Stomach (tissue), 4 donors: ENCODE data around the gene PTPN4.

Experiments
- EP300 ChIP-seq: sonication (generic); formaldehyde crosslinking; IDR thresholded peaks from one replicate; pipeline ENCODE4 v1.6.1; 2017; ENCODE audit warnings: antibody characterized with exemption
- POLR2A ChIP-seq, 4 donors: fragments of 450-650 bp; IDR thresholded peaks; one replicate each; pipeline ENCODE4 v1.6.1; 2016; ENCODE audit warnings: antibody characterized with exemption in 4 of 4, control low read depth in 2 of 4, mild to moderate bottlenecking in 1 of 4, moderate library complexity in 1 of 4
- POLR2AphosphoS5 ChIP-seq, 3 donors: sonication (generic); formaldehyde crosslinking; IDR thresholded peaks; one replicate each; pipeline ENCODE4 v1.6.1; 2016; ENCODE audit warnings: antibody characterized with exemption in 3 of 3
- TF ChIP-seq, protein P1 (sequence below), 7 experiments: fragments of 450-650 bp in 4 of 7; fragments of 200-600 bp in 3 of 7; sonication (generic) in 3 of 7; IDR thresholded peaks; one replicate each; pipeline ENCODE4 v1.5.1; 2016 to 2019; ENCODE audit warnings: antibody characterized with exemption in 7 of 7, control low read depth in 2 of 7, mild to moderate bottlenecking in 1 of 7

DNA sequence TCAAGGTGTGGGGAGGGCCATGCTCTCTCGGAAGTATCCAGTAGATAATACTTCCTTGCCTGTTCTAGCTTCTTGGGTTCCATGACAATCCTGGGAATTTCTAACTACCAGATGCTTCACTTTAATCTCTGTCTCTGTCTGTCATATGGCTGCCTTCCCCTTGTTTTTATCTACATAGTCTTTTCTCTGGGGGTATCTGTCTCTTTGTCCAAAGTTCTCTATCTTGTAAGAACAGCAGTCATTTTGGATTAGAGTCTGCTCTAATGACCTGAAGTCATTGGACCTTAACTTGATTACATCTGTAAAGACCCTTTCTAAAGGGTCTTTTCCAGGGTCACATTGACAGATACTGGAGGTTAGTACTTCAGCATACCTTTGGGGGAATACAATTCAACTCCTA lies 241.7 kb downstream of the PTPN4 start:
- TF ChIP-seq, protein P1, sequence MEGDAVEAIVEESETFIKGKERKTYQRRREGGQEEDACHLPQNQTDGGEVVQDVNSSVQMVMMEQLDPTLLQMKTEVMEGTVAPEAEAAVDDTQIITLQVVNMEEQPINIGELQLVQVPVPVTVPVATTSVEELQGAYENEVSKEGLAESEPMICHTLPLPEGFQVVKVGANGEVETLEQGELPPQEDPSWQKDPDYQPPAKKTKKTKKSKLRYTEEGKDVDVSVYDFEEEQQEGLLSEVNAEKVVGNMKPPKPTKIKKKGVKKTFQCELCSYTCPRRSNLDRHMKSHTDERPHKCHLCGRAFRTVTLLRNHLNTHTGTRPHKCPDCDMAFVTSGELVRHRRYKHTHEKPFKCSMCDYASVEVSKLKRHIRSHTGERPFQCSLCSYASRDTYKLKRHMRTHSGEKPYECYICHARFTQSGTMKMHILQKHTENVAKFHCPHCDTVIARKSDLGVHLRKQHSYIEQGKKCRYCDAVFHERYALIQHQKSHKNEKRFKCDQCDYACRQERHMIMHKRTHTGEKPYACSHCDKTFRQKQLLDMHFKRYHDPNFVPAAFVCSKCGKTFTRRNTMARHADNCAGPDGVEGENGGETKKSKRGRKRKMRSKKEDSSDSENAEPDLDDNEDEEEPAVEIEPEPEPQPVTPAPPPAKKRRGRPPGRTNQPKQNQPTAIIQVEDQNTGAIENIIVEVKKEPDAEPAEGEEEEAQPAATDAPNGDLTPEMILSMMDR (IDR thresholded peaks at IDR 0.05): no peak
- TF ChIP-seq POLR2A (IDR thresholded peaks at IDR 0.05) (no peak), EP300 (no peak), POLR2AphosphoS5 (IDR thresholded peaks at IDR 0.05) (no peak)
